ENCODE measurements around the gene SUGCT. TPM values are rescaled to one million over a fixed set of nuclear protein-coding genes. Genes with fewer than 3 reads are reported as not detected.

Gene SUGCT
- total RNA-seq, 2 experiments from 2014 or later, result 0.95 to 1.2 TPM

GRCh38 chr7:40865441-40866233 lies 730.8 kb downstream of the SUGCT start:
- ChIA-PET CTCF (no interaction called here), POLR2A (no interaction called here)
- Histone ChIP-seq H3K4me3 (ENCODE audit: low read length) (no peak overlapping the region), H3K9me3 (ENCODE audit: control insufficient read depth in 1 of 2, insufficient read depth in 1 of 2, low read length in 2 of 2) (peaks cover 0 to 13% of the 10 kb centered on the region in 2 experiments), H3K27me3 (ENCODE audit: control insufficient read depth in 1 of 2, insufficient read depth in 2 of 2, low read length in 2 of 2) (no peaks in the 10 kb centered on the region), H3K4me1 (ENCODE audit: insufficient read depth, low read length) (no peaks in the 10 kb centered on the region), H3K27ac (ENCODE audit: low read depth in 1 of 2, low read length in 2 of 2) (no peak overlapping the region), H3K36me3 (ENCODE audit: insufficient read depth, low read length) (no peaks in the 10 kb centered on the region)
- Mint-ChIP-seq H3K27me3 (no peaks in the 10 kb centered on the region), H3K27ac (no peak overlapping the region), H3K4me3 (no peak overlapping the region), H3K9me3 (peaks cover 9% of the 10 kb centered on the region), H3K36me3 (ENCODE audit: low read depth) (no peaks in the 10 kb centered on the region), H3K4me1 (ENCODE audit: low read depth) (no peaks in the 10 kb centered on the region)
- DNase-seq (no peak), ATAC-seq (ENCODE audit: poor library complexity) (no peak)
- no peak for TF ChIP-seq CTCF (IDR thresholded peaks at IDR 0.05)
- intact Hi-C loops (cut with DNase I, micrococcal nuclease), result no loop called here

GRCh38 chr7:40866601-40867000 lies 731.8 kb downstream of the SUGCT start:
- Mint-ChIP-seq H3K27me3 (no peaks in the 10 kb centered on the region), H3K9me3 (peaks cover 9% of the 10 kb centered on the region), H3K4me1 (ENCODE audit: low read depth) (no peaks in the 10 kb centered on the region), H3K27ac (no peak overlapping the region), H3K4me3 (no peak overlapping the region), H3K36me3 (ENCODE audit: low read depth) (no peaks in the 10 kb centered on the region)
- DNase-seq (no peak), ATAC-seq (ENCODE audit: poor library complexity) (no peak)
- H3K27me3 ChIP-seq (ENCODE audit: control insufficient read depth in 1 of 2, insufficient read depth in 2 of 2, low read length in 2 of 2), result no peaks in the 10 kb centered on the region
- no peak overlapping the region for H3K4me3 ChIP-seq (ENCODE audit: low read length)
- ChIA-PET POLR2A (no interaction called here), CTCF (no interaction called here)
- H3K27ac ChIP-seq (ENCODE audit: low read depth in 1 of 2, low read length in 2 of 2), result no peak overlapping the region
- intact Hi-C loops (cut with DNase I, micrococcal nuclease), result no loop called here
- H3K36me3 ChIP-seq (ENCODE audit: insufficient read depth, low read length), result no peaks in the 10 kb centered on the region
- peaks cover 0 to 13% of the 10 kb centered on the region in 2 experiments for H3K9me3 ChIP-seq (ENCODE audit: control insufficient read depth in 1 of 2, insufficient read depth in 1 of 2, low read length in 2 of 2)
- H3K4me1 ChIP-seq (ENCODE audit: insufficient read depth, low read length), result no peaks in the 10 kb centered on the region
- TF ChIP-seq CTCF (IDR thresholded peaks at IDR 0.05), result no peak

- no peak for DNase-seq
- no peak overlapping the region for H3K4me3 Mint-ChIP-seq
Measured at GRCh38 chr7:40870108-40870507, 735.3 kb downstream of the SUGCT start.

More at GRCh38 chr7:40870108-40870507, 735.3 kb downstream of the SUGCT start:
- ChIA-PET CTCF (no interaction called here), POLR2A (no interaction called here)
- no peaks in the 10 kb centered on the region for H3K4me1 ChIP-seq (ENCODE audit: insufficient read depth, low read length)
- Mint-ChIP-seq H3K27me3 (no peaks in the 10 kb centered on the region), H3K27ac (no peak overlapping the region), H3K36me3 (ENCODE audit: low read depth) (no peaks in the 10 kb centered on the region), H3K9me3 (peaks cover 6% of the 10 kb centered on the region), H3K4me1 (ENCODE audit: low read depth) (no peaks in the 10 kb centered on the region)
- ATAC-seq (ENCODE audit: poor library complexity), result no peak
- intact Hi-C loops (cut with DNase I, micrococcal nuclease), result no loop called here
- H3K36me3 ChIP-seq (ENCODE audit: insufficient read depth, low read length), result no peaks in the 10 kb centered on the region
- no peak overlapping the region for H3K4me3 ChIP-seq (ENCODE audit: low read length)
- H3K9me3 ChIP-seq (ENCODE audit: control insufficient read depth in 1 of 2, insufficient read depth in 1 of 2, low read length in 2 of 2), result peaks cover 0 to 8% of the 10 kb centered on the region in 2 experiments
- TF ChIP-seq CTCF (IDR thresholded peaks at IDR 0.05), result no peak
- H3K27ac ChIP-seq (ENCODE audit: low read depth in 1 of 2, low read length in 2 of 2), result no peak overlapping the region
- H3K27me3 ChIP-seq (ENCODE audit: control insufficient read depth in 1 of 2, insufficient read depth in 2 of 2, low read length in 2 of 2), result no peaks in the 10 kb centered on the region
